ENCODE measurements around the gene FAM200C. TPM values are rescaled to one million over a fixed set of nuclear protein-coding genes. Genes with fewer than 3 reads are reported as not detected.

The FAM200C gene
- total and polyA plus RNA-seq, 9 of the 15 experiments (the other 6 are each of a cell fraction or from before 2014, with no cell fraction given): 1.3 to 7.0 (median 1.8) TPM

DNA sequence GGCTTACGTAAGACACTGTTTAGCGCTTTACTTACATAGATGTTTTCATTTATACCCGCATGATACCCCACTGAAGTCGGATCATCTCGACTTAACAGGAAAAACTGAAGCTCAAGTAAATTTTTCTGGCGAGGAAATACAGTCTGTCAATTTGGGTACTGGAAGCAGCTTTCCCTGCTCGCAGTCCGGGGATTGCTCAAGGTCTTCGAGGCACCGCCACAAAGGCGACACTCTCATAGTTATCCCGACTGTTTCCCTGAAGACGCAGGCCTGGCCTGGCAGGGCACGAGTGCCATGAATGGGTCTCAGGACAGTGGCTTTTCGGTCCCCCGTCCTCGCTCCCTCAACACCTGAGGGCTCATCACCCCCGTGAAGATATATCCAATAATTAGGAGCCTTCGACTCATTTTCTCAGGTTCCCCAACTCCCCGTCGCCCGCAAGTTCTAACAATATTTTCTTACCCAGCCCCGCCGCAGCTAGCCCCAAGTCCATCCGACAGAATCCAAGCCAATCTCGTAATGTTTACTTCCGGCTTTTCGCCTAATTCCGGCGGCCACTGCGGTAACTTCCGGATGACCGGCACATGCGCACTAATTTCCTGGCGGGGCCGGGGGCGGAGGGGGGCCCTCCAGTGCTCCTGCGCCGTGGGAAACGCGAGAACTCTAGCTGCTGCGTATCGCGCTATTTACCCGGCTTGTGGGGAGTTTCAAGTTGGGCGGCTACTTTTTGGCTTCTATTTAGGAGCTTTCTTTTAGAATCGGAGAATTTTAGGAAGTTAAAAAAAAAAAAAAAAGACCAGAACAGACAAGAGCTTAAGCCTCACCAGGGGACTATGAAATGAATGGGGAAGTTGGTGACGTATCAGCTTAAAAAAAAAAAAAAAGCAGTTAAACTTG lies 19.0 kb upstream of the FAM200C start, which contains the start of gene SLU7 (continued):
- TF ChIP-seq, protein P1, sequence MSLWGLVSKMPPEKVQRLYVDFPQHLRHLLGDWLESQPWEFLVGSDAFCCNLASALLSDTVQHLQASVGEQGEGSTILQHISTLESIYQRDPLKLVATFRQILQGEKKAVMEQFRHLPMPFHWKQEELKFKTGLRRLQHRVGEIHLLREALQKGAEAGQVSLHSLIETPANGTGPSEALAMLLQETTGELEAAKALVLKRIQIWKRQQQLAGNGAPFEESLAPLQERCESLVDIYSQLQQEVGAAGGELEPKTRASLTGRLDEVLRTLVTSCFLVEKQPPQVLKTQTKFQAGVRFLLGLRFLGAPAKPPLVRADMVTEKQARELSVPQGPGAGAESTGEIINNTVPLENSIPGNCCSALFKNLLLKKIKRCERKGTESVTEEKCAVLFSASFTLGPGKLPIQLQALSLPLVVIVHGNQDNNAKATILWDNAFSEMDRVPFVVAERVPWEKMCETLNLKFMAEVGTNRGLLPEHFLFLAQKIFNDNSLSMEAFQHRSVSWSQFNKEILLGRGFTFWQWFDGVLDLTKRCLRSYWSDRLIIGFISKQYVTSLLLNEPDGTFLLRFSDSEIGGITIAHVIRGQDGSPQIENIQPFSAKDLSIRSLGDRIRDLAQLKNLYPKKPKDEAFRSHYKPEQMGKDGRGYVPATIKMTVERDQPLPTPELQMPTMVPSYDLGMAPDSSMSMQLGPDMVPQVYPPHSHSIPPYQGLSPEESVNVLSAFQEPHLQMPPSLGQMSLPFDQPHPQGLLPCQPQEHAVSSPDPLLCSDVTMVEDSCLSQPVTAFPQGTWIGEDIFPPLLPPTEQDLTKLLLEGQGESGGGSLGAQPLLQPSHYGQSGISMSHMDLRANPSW (CRISPR knock-in tag; IDR thresholded peaks at IDR 0.05): no peak
- no peak for TF ChIP-seq ZNF644 (tag; IDR thresholded peaks at IDR 0.05; ENCODE audit: low read depth)
- TF ChIP-seq PHTF2 (CRISPR knock-in tag; IDR thresholded peaks at IDR 0.05): no peak
- TF ChIP-seq ZNF76 (CRISPR knock-in tag; IDR thresholded peaks at IDR 0.05; ENCODE audit: borderline replicate concordance): no peak
- TF ChIP-seq ZSCAN32 (CRISPR knock-in tag; IDR thresholded peaks at IDR 0.05): no peak
- no peak for TF ChIP-seq ZNF436 (CRISPR knock-in tag; IDR thresholded peaks at IDR 0.05)
- TF ChIP-seq ARID2 (IDR thresholded peaks at IDR 0.05): no peak
- no peak for TF ChIP-seq TFAM (CRISPR knock-in tag; conservative IDR thresholded peaks at IDR 0.05)
- no peak for TF ChIP-seq RFX7 (CRISPR knock-in tag; IDR thresholded peaks at IDR 0.05)
- TF ChIP-seq DNMT1 (IDR thresholded peaks at IDR 0.05): no peak
- TF ChIP-seq, protein P2, sequence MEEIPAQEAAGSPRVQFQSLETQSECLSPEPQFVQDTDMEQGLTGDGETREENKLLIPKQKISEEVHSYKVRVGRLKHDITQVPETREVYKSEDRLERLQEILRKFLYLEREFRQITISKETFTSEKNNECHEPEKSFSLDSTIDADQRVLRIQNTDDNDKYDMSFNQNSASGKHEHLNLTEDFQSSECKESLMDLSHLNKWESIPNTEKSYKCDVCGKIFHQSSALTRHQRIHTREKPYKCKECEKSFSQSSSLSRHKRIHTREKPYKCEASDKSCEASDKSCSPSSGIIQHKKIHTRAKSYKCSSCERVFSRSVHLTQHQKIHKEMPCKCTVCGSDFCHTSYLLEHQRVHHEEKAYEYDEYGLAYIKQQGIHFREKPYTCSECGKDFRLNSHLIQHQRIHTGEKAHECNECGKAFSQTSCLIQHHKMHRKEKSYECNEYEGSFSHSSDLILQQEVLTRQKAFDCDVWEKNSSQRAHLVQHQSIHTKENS (CRISPR knock-in tag; IDR thresholded peaks at IDR 0.05): no peak
- no peak for TF ChIP-seq ATF1 (CRISPR knock-in tag; IDR thresholded peaks at IDR 0.05)
- TF ChIP-seq ATF1 (tag; IDR thresholded peaks at IDR 0.05): peak; percentile 77
- peak; percentile 87 for TF ChIP-seq RBFOX2 (IDR thresholded peaks at IDR 0.05; ENCODE audit: low read depth, low read length)
- TF ChIP-seq SREBF2 (CRISPR knock-in tag; IDR thresholded peaks at IDR 0.05): no peak
- no peak for TF ChIP-seq HDAC8 (tag; IDR thresholded peaks at IDR 0.05)
- TF ChIP-seq, protein P3, sequence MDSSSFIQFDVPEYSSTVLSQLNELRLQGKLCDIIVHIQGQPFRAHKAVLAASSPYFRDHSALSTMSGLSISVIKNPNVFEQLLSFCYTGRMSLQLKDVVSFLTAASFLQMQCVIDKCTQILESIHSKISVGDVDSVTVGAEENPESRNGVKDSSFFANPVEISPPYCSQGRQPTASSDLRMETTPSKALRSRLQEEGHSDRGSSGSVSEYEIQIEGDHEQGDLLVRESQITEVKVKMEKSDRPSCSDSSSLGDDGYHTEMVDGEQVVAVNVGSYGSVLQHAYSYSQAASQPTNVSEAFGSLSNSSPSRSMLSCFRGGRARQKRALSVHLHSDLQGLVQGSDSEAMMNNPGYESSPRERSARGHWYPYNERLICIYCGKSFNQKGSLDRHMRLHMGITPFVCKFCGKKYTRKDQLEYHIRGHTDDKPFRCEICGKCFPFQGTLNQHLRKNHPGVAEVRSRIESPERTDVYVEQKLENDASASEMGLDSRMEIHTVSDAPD (CRISPR knock-in tag; IDR thresholded peaks at IDR 0.05): no peak
- no peak for TF ChIP-seq TOE1 (IDR thresholded peaks at IDR 0.05; ENCODE audit: borderline replicate concordance)
- TF ChIP-seq TOE1 (CRISPR knock-in tag; IDR thresholded peaks at IDR 0.05; ENCODE audit: borderline replicate concordance, low read depth): no peak
- TF ChIP-seq ZNF707 (CRISPR knock-in tag; conservative IDR thresholded peaks at IDR 0.05): no peak
- no peak for TF ChIP-seq CBX1 (IDR thresholded peaks at IDR 0.05; ENCODE audit: low read depth)
- TF ChIP-seq ZNF165 (CRISPR knock-in tag; IDR thresholded peaks at IDR 0.05; ENCODE audit: borderline replicate concordance): no peak
- TF ChIP-seq BACH1 (tag; IDR thresholded peaks at IDR 0.05): no peak
- TF ChIP-seq ZNF766 (CRISPR knock-in tag; conservative IDR thresholded peaks at IDR 0.05): no peak

All from K562 (cell line).